WERI-Rb-1 (cell line): ENCODE results near the gene NES.

Experiments
- DNase-seq: peaks from one replicate; pipeline ENCODE4 v3.0.0-alpha.2; 2020
- H3K27ac ChIP-seq: fragments of 250-450 bp; sonication (Bioruptor Pico); 2 replicates; pipeline ENCODE4 v1.5.1; 2020; ENCODE audit warnings: mild to moderate bottlenecking, moderate library complexity
- H3K27me3 ChIP-seq: fragments of 250-450 bp; sonication (Bioruptor Pico); 2 replicates; pipeline ENCODE4 v1.5.1; 2021; ENCODE audit warnings: mild to moderate bottlenecking, low read depth, moderate library complexity; ENCODE audit not compliant: insufficient read depth, severe bottlenecking
- H3K36me3 ChIP-seq: fragments of 250-450 bp; sonication (Bioruptor Pico); 2 replicates; pipeline ENCODE4 v1.5.1; 2020; ENCODE audit warnings: mild to moderate bottlenecking, moderate library complexity
- H3K4me3 ChIP-seq: 2 replicates; pipeline ENCODE4 v1.5.1; 2011; ENCODE audit warnings: low read depth, mild to moderate bottlenecking, control low read depth, low read length
- H3K9me3 ChIP-seq: fragments of 250-450 bp; sonication (Bioruptor Pico); 2 replicates; pipeline ENCODE4 v1.5.1; 2021; ENCODE audit warnings: mild to moderate bottlenecking, moderate library complexity; ENCODE audit not compliant: severe bottlenecking
- TF ChIP-seq, protein P1 (sequence below): IDR thresholded peaks from 2 replicates; pipeline ENCODE4 v1.5.1; 2011; ENCODE audit warnings: low read depth, mild to moderate bottlenecking, control low read depth, inconsistent platforms, low read length

The NES gene

DNA sequence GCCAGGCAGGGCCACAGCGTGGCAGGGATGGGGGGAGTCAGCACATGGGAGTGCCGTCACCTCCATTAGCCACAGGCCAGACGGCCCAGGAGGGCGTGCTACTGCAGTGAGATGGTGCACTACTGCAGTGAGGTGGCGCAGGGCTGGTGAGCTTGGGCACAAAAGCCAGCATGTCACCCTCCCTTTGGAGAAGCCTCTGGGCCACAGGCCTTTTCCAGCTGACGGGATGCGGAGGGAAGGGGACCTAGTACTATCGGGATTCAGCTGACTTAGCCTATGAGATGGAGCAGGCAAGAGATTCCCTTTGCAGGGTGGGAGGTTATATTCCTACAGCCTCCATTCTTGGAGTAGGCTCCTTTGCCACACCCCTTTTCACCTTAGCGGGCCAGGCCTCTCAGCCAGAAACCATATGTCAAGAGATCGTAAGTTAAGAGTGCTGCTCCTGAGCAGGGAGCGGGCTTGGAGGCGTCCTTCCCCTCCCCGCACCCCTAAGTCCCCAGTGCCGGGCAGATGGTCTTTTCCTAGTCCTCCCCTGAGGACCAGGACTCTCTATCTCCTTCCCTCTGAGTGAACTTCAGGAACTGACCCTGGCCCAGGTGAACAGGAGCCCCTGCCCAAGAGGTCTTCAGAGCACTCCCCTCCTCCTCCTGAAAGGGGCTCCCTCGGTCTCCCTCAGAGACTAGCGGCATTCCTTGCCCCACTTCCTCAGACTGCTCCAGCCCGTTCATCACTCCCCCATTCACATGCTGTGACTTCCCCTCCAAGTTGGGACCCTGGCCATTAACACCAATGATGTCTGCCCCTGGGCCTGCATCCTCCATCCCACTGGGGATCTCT, 8.2 kb downstream of the NES start:
- Histone ChIP-seq H3K36me3 (peaks cover 18% of the 10 kb centered on the region), H3K27me3 (no peaks in the 10 kb centered on the region), H3K27ac (peak overlapping the region; percentile 97), H3K9me3 (no peaks in the 10 kb centered on the region), H3K4me3 (peak overlapping the region; percentile 28)
- DNase-seq, result peak; percentile 97
- TF ChIP-seq, protein P1, sequence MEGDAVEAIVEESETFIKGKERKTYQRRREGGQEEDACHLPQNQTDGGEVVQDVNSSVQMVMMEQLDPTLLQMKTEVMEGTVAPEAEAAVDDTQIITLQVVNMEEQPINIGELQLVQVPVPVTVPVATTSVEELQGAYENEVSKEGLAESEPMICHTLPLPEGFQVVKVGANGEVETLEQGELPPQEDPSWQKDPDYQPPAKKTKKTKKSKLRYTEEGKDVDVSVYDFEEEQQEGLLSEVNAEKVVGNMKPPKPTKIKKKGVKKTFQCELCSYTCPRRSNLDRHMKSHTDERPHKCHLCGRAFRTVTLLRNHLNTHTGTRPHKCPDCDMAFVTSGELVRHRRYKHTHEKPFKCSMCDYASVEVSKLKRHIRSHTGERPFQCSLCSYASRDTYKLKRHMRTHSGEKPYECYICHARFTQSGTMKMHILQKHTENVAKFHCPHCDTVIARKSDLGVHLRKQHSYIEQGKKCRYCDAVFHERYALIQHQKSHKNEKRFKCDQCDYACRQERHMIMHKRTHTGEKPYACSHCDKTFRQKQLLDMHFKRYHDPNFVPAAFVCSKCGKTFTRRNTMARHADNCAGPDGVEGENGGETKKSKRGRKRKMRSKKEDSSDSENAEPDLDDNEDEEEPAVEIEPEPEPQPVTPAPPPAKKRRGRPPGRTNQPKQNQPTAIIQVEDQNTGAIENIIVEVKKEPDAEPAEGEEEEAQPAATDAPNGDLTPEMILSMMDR, result peak; percentile 36; the same call in 1 of the 2 replicates

DNA sequence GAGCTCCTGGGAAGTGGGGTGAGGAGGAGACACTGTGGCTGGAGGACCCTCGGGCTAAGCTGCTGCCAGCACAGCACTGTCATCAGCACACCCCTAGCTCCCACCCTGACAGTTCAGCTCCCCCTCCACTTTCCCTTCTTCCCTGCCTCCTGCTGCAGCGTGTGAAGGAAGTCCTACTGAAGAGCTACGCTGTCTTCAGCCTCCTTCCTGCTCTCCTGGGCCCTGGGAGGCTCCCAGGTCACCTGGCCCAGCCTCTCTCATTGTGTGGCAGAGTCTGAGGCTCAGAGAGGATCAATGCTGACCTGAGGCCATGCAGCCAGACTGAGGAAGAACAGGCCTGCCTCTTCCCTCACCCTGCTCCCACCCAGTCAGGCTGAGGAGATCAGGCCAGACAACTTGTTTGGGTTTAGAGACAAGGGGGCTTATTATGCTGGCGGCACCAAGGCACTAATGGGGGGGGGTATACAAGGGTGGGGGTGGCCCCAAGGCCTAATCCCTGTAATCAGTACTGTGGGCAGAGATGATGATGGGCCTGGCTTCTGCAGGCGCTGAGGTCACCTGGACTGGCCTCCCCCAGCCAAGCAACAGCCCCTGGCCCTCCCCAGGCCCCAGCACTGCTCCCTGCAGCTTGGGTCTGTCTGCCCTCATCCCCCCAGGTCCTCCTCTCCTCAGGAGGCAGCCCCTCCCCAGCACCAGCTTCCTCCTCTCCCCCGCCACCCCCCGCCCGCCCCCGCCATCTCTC, 9.1 kb downstream of the NES start:
- Histone ChIP-seq H3K27ac (peak overlapping the region; percentile 97), H3K36me3 (peaks cover 16% of the 10 kb centered on the region), H3K9me3 (no peaks in the 10 kb centered on the region), H3K4me3 (peak overlapping the region; percentile 28), H3K27me3 (no peaks in the 10 kb centered on the region)
- DNase-seq, result peak; percentile 97
- TF ChIP-seq, protein P1, result no peak

DNA sequence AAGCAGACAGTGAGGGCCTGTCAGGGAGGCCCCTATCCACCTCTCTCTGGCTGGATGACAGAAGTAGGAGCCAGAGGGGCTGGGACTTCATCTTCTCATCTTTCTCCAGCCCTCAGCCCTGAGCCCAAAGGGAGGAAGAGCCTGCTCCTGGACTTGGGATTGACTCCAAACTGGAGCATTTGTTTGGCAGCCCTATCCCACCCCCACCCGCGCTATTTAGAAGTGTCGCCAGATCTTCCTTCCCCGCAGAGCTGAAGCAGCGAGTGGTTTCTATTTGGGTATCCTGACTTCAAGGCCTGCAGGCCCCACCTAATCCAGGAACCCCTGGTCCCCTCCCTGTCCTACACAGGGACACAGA, 9.6 kb downstream of the NES start:
- H3K36me3 ChIP-seq, result peaks cover 10% of the 10 kb centered on the region
- H3K27ac ChIP-seq, result peak overlapping the region; percentile 97
- no peaks in the 10 kb centered on the region for H3K27me3 ChIP-seq
- H3K9me3 ChIP-seq, result no peaks in the 10 kb centered on the region
- H3K4me3 ChIP-seq, result peak overlapping the region; percentile 2
- TF ChIP-seq, protein P1, result no peak
- no peak for DNase-seq

DNA sequence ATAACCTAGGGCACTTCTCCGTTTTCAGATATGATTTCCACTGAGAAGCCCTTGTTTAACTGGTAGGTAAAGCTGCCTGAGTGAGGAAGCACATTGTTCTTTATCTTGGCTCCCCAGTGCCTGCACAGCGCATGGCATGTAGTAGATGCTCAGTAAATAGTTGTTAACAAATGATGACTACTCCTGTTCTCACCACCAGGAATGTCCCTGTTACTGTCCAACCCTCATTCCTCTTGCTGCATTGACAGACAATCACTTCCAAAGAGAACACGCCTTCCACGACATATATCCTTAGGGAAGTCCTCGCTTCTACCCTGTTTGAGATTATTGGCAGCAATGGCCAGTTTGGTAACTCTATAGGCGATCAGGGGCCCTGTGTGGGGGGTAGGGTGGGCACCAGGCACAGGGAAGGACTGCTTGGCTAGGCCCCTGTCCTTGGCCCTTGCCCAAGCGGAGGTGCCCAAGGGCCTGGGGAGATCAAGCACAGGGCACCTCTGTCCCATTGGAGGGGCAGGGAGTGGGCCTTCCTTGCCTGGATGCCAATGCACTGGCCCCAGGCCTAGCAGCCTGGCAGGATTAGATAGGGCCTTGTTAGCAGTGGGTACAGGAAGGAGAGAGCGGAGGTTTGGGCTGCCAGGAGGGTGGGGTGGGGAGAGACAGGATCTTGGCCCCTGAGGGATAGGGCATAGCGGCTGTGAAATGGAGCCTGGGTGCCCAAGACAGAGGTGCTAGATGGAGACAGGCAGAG, 10.2 kb downstream of the NES start:
- no peaks in the 10 kb centered on the region for H3K27me3 ChIP-seq
- H3K9me3 ChIP-seq, result no peaks in the 10 kb centered on the region
- H3K27ac ChIP-seq, result peak overlapping the region; percentile 97
- no peak for DNase-seq
- TF ChIP-seq, protein P1, result no peak
- peaks cover 5% of the 10 kb centered on the region for H3K36me3 ChIP-seq
- no peak overlapping the region for H3K4me3 ChIP-seq

DNA sequence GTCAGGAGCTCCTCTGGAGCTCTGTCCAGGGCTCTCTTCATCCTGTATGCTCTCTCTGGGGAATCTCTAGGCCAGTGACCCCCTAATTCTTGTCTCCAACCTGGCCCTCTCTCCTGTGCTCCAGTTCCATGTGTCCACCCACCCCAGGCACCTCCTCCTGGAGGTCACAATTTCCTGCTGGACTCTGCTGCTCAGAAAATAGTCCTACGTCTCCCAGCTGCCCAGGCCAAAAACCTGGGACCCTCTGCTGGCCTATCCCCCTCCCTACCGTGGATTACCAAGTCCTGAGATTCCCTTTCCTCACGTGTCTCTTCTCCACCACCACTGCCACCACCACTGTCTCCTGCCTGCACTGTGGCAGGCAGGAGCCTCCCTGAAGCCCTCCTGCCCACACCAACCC, 11.7 kb downstream of the NES start:
- TF ChIP-seq, protein P1, result no peak
- Histone ChIP-seq H3K27ac (peak overlapping the region; percentile 97), H3K9me3 (no peaks in the 10 kb centered on the region), H3K27me3 (no peaks in the 10 kb centered on the region), H3K36me3 (no peaks in the 10 kb centered on the region), H3K4me3 (no peak overlapping the region)
- no peak for DNase-seq
